B cell (primary cell): ENCODE measurements around the gene FOXO4. TPM values are rescaled to one million over a fixed set of nuclear protein-coding genes. Genes with fewer than 3 reads are reported as not detected.

Experiments used
- ATAC-seq: fragments of 200-7000 bp; cut with Tn5 transposase; one replicate; pipeline ENCODE4 v1.10.0; 2021; ENCODE audit warnings: low read depth, mild to moderate bottlenecking, moderate number of reproducible peaks, moderate library complexity
- CTCF ChIA-PET: fragments of 350-600 bp; sonication (Branson Sonifier 250); formaldehyde crosslinking; loops from one replicate; lab custom pipeline; 2021; ENCODE audit warnings: antibody characterized with exemption, inconsistent platforms; lab: Charles Lee
- POLR2A ChIA-PET: fragments of 350-600 bp; sonication (Branson Sonifier 250); formaldehyde crosslinking; loops from one replicate; lab custom pipeline; 2021; ENCODE audit warnings: antibody characterized with exemption; lab: Charles Lee
- DNase-seq: peaks from one replicate; pipeline ENCODE4 v3.0.0; 2013
- H2AFZ ChIP-seq: 2 replicates; pipeline ENCODE4 v1.6.1; 2012; ENCODE audit warnings: mild to moderate bottlenecking, low read depth, low read length; ENCODE audit not compliant: insufficient read depth, poor library complexity, severe bottlenecking
- H3K27ac ChIP-seq, 2 donors: 1 replicate in 1 of 2; 2 replicates in 1 of 2; pipeline ENCODE4 v1.5.1; 2012 to 2013; ENCODE audit warnings: low read length in 2 of 2, mild to moderate bottlenecking in 2 of 2, moderate library complexity in 1 of 2
- H3K27me3 ChIP-seq, 4 experiments: fragments of 200-600 bp in 1 of 4; sonication (generic) in 1 of 4; replicated peaks in 1 of 4; 1 replicate in 2 of 4; 2 replicates in 2 of 4; pipeline versions ENCODE4 v1.6.1 to v1.7.0; 2013 to 2016; ENCODE audit warnings: low read length in 3 of 4, mild to moderate bottlenecking in 2 of 4, mixed read lengths in 1 of 4, moderate library complexity in 1 of 4; ENCODE audit not compliant: insufficient read depth in 4 of 4, control insufficient read depth in 3 of 4; ENCODE audit errors: control extremely low read depth in 1 of 4
- H3K36me3 ChIP-seq, 2 experiments: replicated peaks in 1 of 2; 1 replicate in 1 of 2; 2 replicates in 1 of 2; pipeline versions ENCODE4 v1.6.1 to v1.7.1; 2013; ENCODE audit warnings: low read length in 1 of 2; ENCODE audit not compliant: insufficient read depth in 2 of 2, control insufficient read depth in 1 of 2; ENCODE audit errors: control extremely low read depth in 1 of 2, extremely low read depth in 1 of 2
- H3K4me1 ChIP-seq, 2 donors: fragments of 200-600 bp in 1 of 2; sonication (generic) in 1 of 2; 1 replicate in 1 of 2; 2 replicates in 1 of 2; pipeline versions ENCODE4 v1.5.1 to v1.6.1; 2013 to 2017; ENCODE audit warnings: low read length in 2 of 2; ENCODE audit not compliant: control insufficient read depth in 2 of 2, insufficient read depth in 2 of 2
- H3K4me2 ChIP-seq: replicated peaks from 2 replicates; pipeline ENCODE3; 2012; ENCODE audit warnings: mild to moderate bottlenecking, low read depth, low read length; ENCODE audit not compliant: poor library complexity, severe bottlenecking
- H3K4me3 ChIP-seq, 5 experiments: fragments of 200-600 bp in 1 of 5; sonication (generic) in 1 of 5; 1 replicate in 3 of 5; 2 replicates in 2 of 5; pipeline versions ENCODE4 v1.5.1 to v1.7.0; 2011 to 2016; ENCODE audit warnings: low read length in 4 of 5, mild to moderate bottlenecking in 4 of 5, low read depth in 2 of 5, control low read depth in 1 of 5, moderate library complexity in 1 of 5; ENCODE audit not compliant: insufficient read depth in 1 of 5; ENCODE audit errors: control extremely low read depth in 1 of 5, extremely low read depth in 1 of 5
- H3K79me2 ChIP-seq: fragments of 200-600 bp; sonication (generic); one replicate; pipeline ENCODE4 v1.6.0; 2016; ENCODE audit warnings: low read length; ENCODE audit not compliant: control insufficient read depth, insufficient read depth
- H3K9ac ChIP-seq: fragments of 200-600 bp; sonication (generic); 2 replicates; pipeline ENCODE4 v1.6.1; 2017; ENCODE audit warnings: mild to moderate bottlenecking, low read length, moderate library complexity
- H3K9me3 ChIP-seq, 3 donors: one replicate each; pipeline versions ENCODE4 v1.6.1 to v1.7.1; 2013; ENCODE audit warnings: low read length in 2 of 3; ENCODE audit not compliant: control insufficient read depth in 2 of 3, insufficient read depth in 1 of 3; ENCODE audit errors: control extremely low read depth in 1 of 3
- H4K20me1 ChIP-seq: 2 replicates; pipeline ENCODE4 v1.6.0; 2012; ENCODE audit warnings: mild to moderate bottlenecking, low read length; ENCODE audit not compliant: insufficient read depth, control insufficient read depth, poor library complexity, severe bottlenecking
- H3K27ac Mint-ChIP-seq: one replicate; pipeline ENCODE4 v1.8.0; 2021; ENCODE audit warnings: mixed read lengths
- H3K27me3 Mint-ChIP-seq: one replicate; pipeline ENCODE4 v1.8.0; 2021; ENCODE audit warnings: mixed read lengths
- H3K4me1 Mint-ChIP-seq: one replicate; pipeline ENCODE4 v1.8.0; 2021; ENCODE audit warnings: mixed read lengths
- H3K4me3 Mint-ChIP-seq: one replicate; pipeline ENCODE4 v1.8.0; 2021; ENCODE audit warnings: mixed read lengths
- H3K9me3 Mint-ChIP-seq: one replicate; pipeline ENCODE4 v1.8.0; 2022; ENCODE audit warnings: mixed read lengths; ENCODE audit not compliant: insufficient read depth
- EZH2 ChIP-seq: IDR thresholded peaks from 2 replicates; pipeline ENCODE4 v1.6.1; 2012; ENCODE audit warnings: borderline replicate concordance, low read depth, mild to moderate bottlenecking, moderate library complexity, low read length; ENCODE audit not compliant: insufficient read depth, poor library complexity, severe bottlenecking
- WGBS: methylation state at CpG from one replicate; pipeline ENCODE4 v1.1.5; 2013; ENCODE audit warnings: missing lambda C conversion rate; ENCODE audit not compliant: insufficient coverage; 5-methylcytosine and 5-hydroxymethylcytosine counted together
- intact Hi-C: fragments of 100-400 bp; cut with micrococcal nuclease; formaldehyde crosslinking; loops from one replicate; pipeline ENCODE4 v1.10.0; 2022
- polyA plus RNA-seq: library from polyadenylated mRNA; depleted of rRNA; stranded (reverse); fragments of >200 nt; gene quantifications from 2 replicates; pipeline ENCODE4 v1.2.3, GENCODE V29; 2012
- total RNA-seq, 2 donors: library from RNA; stranded (reverse); fragments of 120-200 nt in 1 of 2; gene quantifications; 1 replicate in 1 of 2; 2 replicates in 1 of 2; pipeline versions ENCODE4 v1.2.3 to v1.2.4, GENCODE V29; 2013 to 2022
- TF ChIP-seq, protein P1 (sequence below): fragments of 200-600 bp; IDR thresholded peaks from one replicate; pipeline ENCODE4 v1.8.0; 2022; ENCODE audit warnings: antibody characterized with exemption, mild to moderate bottlenecking

FOXO4 gene
- total and polyA plus RNA-seq, 2 donors (not counting 1 experiment from before 2014, with no cell fraction given) = 13.4 to 41.4 TPM

DNA sequence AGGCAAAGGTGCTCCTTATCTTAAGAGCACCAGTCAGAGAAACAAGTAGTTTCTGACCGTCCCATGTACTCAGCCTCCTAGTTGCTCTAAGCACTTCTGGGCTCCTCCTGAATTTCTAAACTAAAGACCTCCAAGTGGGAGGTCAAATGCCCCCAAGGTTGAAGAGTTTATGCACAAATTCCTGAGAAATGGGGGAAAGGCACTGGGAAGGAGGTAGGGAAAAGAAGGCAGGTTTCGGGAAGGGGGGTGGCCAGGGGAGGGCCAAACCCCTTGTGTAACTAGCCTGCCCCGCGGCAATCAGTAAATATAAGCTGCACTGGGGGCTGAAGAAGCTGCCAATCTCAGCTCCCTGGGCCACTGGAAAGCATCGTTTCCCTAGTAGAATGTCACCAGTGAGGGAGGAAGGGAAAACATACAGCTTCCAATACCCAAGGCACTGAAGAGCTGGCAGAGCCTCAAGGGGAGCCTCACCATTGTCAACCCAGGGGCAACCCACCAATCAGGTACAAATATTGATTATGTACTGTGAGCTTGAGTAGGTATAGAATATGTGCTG is 3.4 kb downstream of the FOXO4 start:
- peaks cover 27 to 42% of the 10 kb centered on the region in 2 donors for H3K4me1 ChIP-seq
- no peaks in the 10 kb centered on the region for H3K9me3 ChIP-seq
- Mint-ChIP-seq H3K27ac (no peak overlapping the region), H3K4me3 (no peak overlapping the region), H3K27me3 (no peaks in the 10 kb centered on the region), H3K9me3 (no peaks in the 10 kb centered on the region), H3K4me1 (peaks cover 46% of the 10 kb centered on the region)
- no peak for ATAC-seq
- no peak for DNase-seq
- H3K4me3 ChIP-seq = no peak overlapping the region
- H3K36me3 ChIP-seq = no peaks in the 10 kb centered on the region
- WGBS = 93% methylated on average over 3 of the region's 5 CpGs
- H2AFZ ChIP-seq = no peak overlapping the region
- H3K27ac ChIP-seq = no peak overlapping the region
- H3K9ac ChIP-seq = no peak overlapping the region
- TF ChIP-seq, protein P1, sequence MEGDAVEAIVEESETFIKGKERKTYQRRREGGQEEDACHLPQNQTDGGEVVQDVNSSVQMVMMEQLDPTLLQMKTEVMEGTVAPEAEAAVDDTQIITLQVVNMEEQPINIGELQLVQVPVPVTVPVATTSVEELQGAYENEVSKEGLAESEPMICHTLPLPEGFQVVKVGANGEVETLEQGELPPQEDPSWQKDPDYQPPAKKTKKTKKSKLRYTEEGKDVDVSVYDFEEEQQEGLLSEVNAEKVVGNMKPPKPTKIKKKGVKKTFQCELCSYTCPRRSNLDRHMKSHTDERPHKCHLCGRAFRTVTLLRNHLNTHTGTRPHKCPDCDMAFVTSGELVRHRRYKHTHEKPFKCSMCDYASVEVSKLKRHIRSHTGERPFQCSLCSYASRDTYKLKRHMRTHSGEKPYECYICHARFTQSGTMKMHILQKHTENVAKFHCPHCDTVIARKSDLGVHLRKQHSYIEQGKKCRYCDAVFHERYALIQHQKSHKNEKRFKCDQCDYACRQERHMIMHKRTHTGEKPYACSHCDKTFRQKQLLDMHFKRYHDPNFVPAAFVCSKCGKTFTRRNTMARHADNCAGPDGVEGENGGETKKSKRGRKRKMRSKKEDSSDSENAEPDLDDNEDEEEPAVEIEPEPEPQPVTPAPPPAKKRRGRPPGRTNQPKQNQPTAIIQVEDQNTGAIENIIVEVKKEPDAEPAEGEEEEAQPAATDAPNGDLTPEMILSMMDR = no peak
- no peak for TF ChIP-seq EZH2
- ChIA-PET CTCF (interaction anchor here (1.2 to 5.2 kb wide), 4 partner anchors 13 to 78 kb away, joined by 3 to 78 read pairs (median 28); partner anchors contain the start of genes IL2RG and MED12), POLR2A (interaction anchor here (0.7 kb wide), 1 partner anchor 13 kb away, joined by 3 read pairs; the partner anchor contains the start of gene IL2RG)
- no peak overlapping the region for H3K4me2 ChIP-seq
- intact Hi-C loops = loop anchor here (1.0 to 10.0 kb wide), 5 partner anchors 12 to 156 kb away; partner anchors contain the start of genes IL2RG and ZMYM3
- peaks cover 13% of the 10 kb centered on the region for H3K79me2 ChIP-seq
- no peaks in the 10 kb centered on the region for H3K27me3 ChIP-seq
- H4K20me1 ChIP-seq = no peaks in the 10 kb centered on the region

DNA sequence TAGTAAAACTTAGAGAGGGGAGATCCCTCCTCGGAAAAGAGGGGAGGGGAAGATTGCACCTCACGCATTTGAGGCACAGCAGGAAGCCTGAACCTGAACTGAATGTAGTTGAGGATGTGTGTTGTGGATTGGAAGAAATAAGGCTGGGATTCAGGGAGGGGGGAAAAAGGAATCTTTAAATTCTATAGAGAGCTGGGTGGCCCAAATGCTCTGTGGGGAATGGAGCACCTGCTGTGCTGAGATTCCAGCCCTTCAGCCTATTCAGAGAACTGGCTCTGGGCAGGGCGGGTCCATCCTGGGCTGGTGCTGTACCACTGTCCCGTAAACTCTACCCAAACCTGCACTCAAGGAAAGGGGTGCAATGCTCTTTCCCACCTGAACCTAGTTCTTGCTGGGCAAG is 4.1 kb downstream of the FOXO4 start:
- H3K27me3 ChIP-seq = no peaks in the 10 kb centered on the region
- no peak overlapping the region for H3K9ac ChIP-seq
- peaks cover 13% of the 10 kb centered on the region for H3K79me2 ChIP-seq
- intact Hi-C loops = loop anchor here (10.0 kb wide), 1 partner anchor 155 kb away; the partner anchor contains the start of gene ZMYM3
- H4K20me1 ChIP-seq = no peaks in the 10 kb centered on the region
- POLR2A ChIA-PET = interaction anchor here (0.7 to 0.8 kb wide), 3 partner anchors 12 to 82 kb away, joined by 3 to 4 read pairs (median 3); partner anchors contain the start of gene IL2RG
- H3K4me1 Mint-ChIP-seq = peaks cover 53% of the 10 kb centered on the region
- H3K27ac ChIP-seq = no peak overlapping the region
- ATAC-seq (no peak), DNase-seq (no peak)
- no peak overlapping the region for H3K4me3 ChIP-seq
- no peak overlapping the region for H3K4me2 ChIP-seq
- H2AFZ ChIP-seq = no peak overlapping the region
- TF ChIP-seq, protein P1 = no peak
- TF ChIP-seq EZH2 = no peak
- CTCF ChIA-PET = interaction anchor here (1.2 to 5.2 kb wide), 4 partner anchors 12 to 77 kb away, joined by 3 to 78 read pairs (median 28); partner anchors contain the start of genes IL2RG and MED12
- H3K36me3 ChIP-seq = no peaks in the 10 kb centered on the region
- 100% methylated on average over 2 of the region's 4 CpGs for WGBS
- no peaks in the 10 kb centered on the region for H3K27me3 Mint-ChIP-seq
- H3K27ac Mint-ChIP-seq = no peak overlapping the region
- no peaks in the 10 kb centered on the region for H3K9me3 Mint-ChIP-seq
- H3K9me3 ChIP-seq = no peaks in the 10 kb centered on the region
- no peak overlapping the region for H3K4me3 Mint-ChIP-seq
- H3K4me1 ChIP-seq = peaks cover 34 to 49% of the 10 kb centered on the region in 2 donors
